HG03196 (cell line): ENCODE measurements around the gene CELF5.

Experiments used
- ATAC-seq: cut with Tn5 transposase; IDR thresholded peaks from one replicate; pipeline ENCODE4 v1.9.1; 2021; ENCODE audit not compliant: unreplicated experiment

Gene CELF5

GRCh38 chr19:3236272-3236671 is 11.8 kb downstream of the CELF5 start:
- no peak for ATAC-seq

DNA sequence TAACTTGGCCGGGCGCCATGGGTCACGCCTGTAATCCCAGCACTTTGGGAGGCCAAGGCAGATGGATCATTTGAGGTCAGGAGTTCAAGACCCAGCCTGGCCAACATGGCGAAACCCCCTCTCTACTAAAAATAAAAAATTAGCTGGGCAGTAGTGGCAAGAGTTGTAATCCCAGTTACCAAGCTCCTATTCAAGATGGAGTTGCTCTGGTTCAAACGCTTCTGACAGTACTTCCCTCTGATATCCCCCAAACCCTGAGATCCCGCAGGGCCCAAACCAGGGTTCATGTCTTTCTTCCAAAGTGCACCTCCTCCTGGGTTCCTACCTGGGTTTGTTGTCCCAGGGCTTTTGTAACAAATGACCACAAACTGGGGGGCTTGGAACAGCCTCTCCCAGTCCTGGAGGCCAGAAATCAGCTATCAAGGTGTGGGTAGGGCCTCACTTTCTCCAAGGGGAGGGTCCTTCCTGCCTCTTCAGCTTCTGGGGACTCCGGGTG is 13.7 kb downstream of the CELF5 start:
- ATAC-seq = no peak

- ATAC-seq = no peak
Measured at GRCh38 chr19:3239367-3239766, 14.9 kb downstream of the CELF5 start.

- ATAC-seq = no peak
Measured at GRCh38 chr19:3243819-3244700, 19.6 kb downstream of the CELF5 start.

GRCh38 chr19:3245050-3245449 is 20.6 kb downstream of the CELF5 start:
- no peak for ATAC-seq

- ATAC-seq = no peak
Measured at GRCh38 chr19:3248728-3249326, 24.4 kb downstream of the CELF5 start.

- no peak for ATAC-seq
Measured at GRCh38 chr19:3249408-3249807, 24.9 kb downstream of the CELF5 start.

- ATAC-seq = no peak
Measured at GRCh38 chr19:3250675-3251074, 26.2 kb downstream of the CELF5 start.

DNA sequence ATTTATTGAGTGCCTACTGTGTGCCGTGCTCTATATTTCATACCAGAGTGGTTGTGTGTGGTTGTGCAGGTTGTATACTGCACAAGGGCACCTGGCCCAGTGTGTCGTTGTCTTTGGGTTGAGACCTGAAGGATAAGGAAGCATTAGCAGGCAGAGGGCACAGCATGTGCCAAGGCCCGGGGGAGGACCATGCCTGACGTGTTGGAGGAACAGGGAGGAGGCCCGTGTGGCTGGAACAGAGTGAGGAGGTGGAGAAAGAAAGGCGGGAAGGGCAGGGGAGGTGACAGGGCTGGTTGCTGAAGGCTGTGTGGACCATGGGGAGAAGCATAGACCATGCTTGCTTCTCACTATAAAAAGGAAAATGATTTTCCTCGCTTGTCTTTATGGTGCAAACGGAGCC is 26.8 kb downstream of the CELF5 start:
- no peak for ATAC-seq

DNA sequence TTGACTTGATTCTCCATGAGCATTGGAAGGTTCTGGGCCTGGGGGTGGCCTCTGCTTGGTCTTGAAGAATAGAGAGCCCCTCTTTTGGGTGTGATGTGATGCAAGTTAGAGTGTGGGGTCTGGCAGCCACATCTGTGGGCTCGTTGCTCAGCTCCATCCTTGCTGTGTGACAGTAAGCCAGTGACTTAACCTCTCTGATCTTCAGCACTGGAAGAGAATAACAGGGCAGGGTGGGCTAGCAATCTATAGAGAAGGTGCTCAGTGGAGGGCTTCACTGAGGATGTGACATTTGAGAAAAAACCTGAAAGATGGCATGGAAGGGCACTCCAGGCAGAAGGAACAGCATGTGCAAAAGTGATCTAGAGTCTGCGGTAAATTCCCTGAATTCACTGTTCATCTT is 28.2 kb downstream of the CELF5 start:
- no peak for ATAC-seq

DNA sequence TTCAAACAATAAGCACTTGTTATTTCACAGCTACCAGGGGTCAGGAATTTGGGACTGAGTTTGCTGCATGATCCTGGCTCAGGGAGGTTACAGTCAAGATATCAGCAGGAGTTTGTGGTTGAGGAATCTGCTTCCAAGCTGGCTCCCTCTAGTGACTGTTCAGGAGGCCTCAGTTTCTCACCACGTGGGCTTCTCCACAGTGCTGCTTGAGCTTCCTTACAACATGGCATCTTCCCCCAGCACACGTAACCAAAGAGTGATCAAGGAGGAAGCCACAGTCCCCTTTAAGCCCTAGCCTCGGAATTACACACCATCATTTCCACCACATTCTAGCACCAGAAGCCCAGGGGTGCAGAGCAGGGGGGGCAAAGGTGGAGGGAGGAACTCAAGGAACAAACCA is 28.8 kb downstream of the CELF5 start:
- ATAC-seq = no peak

DNA sequence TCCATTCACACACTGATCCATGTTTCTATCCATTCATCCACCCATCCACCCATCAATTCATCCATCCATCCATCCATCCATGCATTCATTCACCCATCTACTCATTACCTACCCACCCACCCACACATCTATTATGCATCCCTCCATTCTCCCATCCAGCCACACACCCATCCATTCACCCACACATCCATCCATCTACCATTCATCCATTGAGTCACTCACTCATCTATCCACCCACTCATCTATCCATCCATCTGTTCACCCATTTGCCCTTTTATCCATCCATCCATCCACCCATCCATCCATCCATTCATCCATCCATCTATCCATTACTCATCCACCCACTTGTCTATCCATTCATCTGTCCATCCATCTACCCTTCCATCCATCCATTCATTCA is 30.1 kb downstream of the CELF5 start:
- no peak for ATAC-seq

GRCh38 chr19:3257071-3257470 is 32.6 kb downstream of the CELF5 start:
- ATAC-seq = no peak

- ATAC-seq = no peak
Measured at GRCh38 chr19:3262362-3262761, 37.9 kb downstream of the CELF5 start.

GRCh38 chr19:3263866-3264265 is 39.4 kb downstream of the CELF5 start:
- no peak for ATAC-seq

GRCh38 chr19:3265432-3265831 is 41.0 kb downstream of the CELF5 start:
- ATAC-seq = no peak

DNA sequence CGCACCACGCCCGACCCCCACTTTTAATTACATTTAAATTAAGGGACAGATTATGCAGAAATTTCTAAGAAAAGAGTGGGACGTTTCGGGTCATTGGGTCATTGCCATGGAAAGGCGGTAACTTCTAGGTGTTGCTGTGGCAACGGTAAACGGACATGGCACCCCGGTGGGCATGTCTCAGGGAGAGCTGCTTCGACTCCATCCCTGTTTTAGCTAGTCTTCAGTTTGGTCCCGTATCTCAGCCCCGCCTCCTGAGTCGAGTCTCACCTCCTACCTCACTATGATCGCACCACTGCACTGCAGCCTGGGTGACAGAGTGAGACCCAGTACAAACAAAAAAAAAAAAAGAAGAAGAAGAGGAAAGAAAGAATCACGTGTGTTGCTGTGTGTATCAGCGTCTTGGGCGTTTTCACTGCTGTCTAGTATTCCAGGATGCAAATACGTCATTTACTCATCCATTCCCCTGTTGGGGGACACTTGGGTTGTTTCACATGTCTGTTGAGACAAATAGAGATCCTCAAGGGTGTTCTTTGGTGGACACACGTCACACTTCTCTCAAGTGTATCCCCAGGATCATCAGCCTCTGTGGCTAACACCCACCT is 41.7 kb downstream of the CELF5 start:
- ATAC-seq = no peak

DNA sequence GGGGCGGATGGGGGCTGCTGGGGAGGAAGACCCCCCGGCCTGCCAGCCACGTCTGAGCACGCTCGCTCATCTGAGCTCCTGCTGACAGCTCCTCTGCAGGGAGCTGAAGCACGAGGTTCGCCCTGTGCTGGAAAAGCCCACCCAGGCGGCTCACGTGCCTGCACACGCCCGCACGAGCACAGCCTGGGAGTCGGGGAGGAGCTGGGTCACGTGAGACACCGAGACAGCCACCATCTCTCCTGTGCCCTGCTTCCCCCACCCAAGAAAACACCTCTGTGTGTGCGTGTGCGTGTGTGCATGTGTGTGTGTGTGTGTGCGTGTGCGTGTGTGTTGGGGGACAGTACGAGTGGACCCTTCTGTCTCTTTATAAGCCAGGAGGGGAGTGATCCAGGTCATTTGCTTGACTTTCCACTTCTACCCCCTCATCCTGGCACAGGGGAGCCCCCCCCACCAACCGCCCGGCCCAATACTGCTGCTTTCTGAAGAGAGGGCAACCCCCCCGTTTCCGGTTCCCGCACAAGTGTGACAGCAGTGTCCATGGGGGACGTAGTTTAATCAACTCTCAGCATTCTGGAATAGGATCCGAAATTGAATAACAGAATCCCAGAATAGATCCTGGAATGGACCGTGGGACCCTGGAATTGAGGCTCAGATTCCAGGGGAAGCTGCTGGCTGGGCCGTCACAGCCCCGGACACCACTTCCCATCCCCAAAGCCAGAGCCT is 42.5 kb downstream of the CELF5 start:
- no peak for ATAC-seq

GRCh38 chr19:3268326-3268725 is 43.9 kb downstream of the CELF5 start:
- ATAC-seq = no peak

- no peak for ATAC-seq
Measured at GRCh38 chr19:3268763-3269162, 44.3 kb downstream of the CELF5 start.

- no peak for ATAC-seq
Measured at GRCh38 chr19:3269916-3270671, 45.6 kb downstream of the CELF5 start.
